BJ (cell line): ENCODE measurements around the gene PPP1R3F. TPM values are rescaled to one million over a fixed set of nuclear protein-coding genes. Genes with fewer than 3 reads are reported as not detected.

Experiments used
- CTCF ChIA-PET: fragments of 350-600 bp; formaldehyde crosslinking; extraction: SDS; loops from one replicate; lab custom pipeline; 2021; ENCODE audit warnings: antibody characterized with exemption, inconsistent platforms; lab: Yijun Ruan, JAX
- POLR2A ChIA-PET: fragments of 300-600 bp; sonication (Branson Sonifier 250); formaldehyde crosslinking; extraction: SDS; loops from one replicate; lab custom pipeline; 2021; ENCODE audit warnings: antibody characterized with exemption; lab: Charles Lee
- DNase-seq: peaks from one replicate; pipeline ENCODE4 v3.0.0-alpha.2; 2011; ENCODE audit warnings: low read depth
- H3K27me3 ChIP-seq: 2 replicates; pipeline ENCODE4 v1.6.0; 2011; ENCODE audit warnings: low read length; ENCODE audit not compliant: control insufficient read depth, insufficient read depth
- H3K36me3 ChIP-seq: 2 replicates; pipeline ENCODE4 v1.5.1; 2011; ENCODE audit warnings: low read length; ENCODE audit not compliant: control insufficient read depth, insufficient read depth
- H3K4me3 ChIP-seq: 2 replicates; pipeline ENCODE4 v1.5.1; 2011; ENCODE audit warnings: low read depth, mild to moderate bottlenecking, control low read depth, low read length
- polyA plus RNA-seq: library from polyadenylated mRNA; depleted of rRNA; stranded (reverse); fragments of >200 nt; gene quantifications from 2 replicates; pipeline ENCODE4 v1.2.3, GENCODE V29; 2011
- TF ChIP-seq, protein P1 (sequence below): IDR thresholded peaks from 2 replicates; pipeline ENCODE4 v1.5.1; 2011; ENCODE audit warnings: low read depth, mild to moderate bottlenecking, control low read depth, inconsistent platforms, low read length, moderate library complexity; ENCODE audit not compliant: insufficient read depth

PPP1R3F gene
- polyA plus RNA-seq, 1 experiment, result 3.5 TPM

GRCh38 chrX:49233176-49233575 lies 36.4 kb upstream of the PPP1R3F start, which contains the start of gene CACNA1F:
CACNA1F (minus strand) TSS chrX:49233340; CDS start chrX:49233309, 31 bp downstream.
- TF ChIP-seq, protein P1, sequence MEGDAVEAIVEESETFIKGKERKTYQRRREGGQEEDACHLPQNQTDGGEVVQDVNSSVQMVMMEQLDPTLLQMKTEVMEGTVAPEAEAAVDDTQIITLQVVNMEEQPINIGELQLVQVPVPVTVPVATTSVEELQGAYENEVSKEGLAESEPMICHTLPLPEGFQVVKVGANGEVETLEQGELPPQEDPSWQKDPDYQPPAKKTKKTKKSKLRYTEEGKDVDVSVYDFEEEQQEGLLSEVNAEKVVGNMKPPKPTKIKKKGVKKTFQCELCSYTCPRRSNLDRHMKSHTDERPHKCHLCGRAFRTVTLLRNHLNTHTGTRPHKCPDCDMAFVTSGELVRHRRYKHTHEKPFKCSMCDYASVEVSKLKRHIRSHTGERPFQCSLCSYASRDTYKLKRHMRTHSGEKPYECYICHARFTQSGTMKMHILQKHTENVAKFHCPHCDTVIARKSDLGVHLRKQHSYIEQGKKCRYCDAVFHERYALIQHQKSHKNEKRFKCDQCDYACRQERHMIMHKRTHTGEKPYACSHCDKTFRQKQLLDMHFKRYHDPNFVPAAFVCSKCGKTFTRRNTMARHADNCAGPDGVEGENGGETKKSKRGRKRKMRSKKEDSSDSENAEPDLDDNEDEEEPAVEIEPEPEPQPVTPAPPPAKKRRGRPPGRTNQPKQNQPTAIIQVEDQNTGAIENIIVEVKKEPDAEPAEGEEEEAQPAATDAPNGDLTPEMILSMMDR, result no peak
- ChIA-PET CTCF (no interaction called here), POLR2A (no interaction called here)
- Histone ChIP-seq H3K4me3 (no peak within 1 kb of the TSS), H3K36me3 (no peaks in the 10 kb centered on the region), H3K27me3 (no peaks in the 10 kb centered on the region)
- DNase-seq, result no peak

DNA sequence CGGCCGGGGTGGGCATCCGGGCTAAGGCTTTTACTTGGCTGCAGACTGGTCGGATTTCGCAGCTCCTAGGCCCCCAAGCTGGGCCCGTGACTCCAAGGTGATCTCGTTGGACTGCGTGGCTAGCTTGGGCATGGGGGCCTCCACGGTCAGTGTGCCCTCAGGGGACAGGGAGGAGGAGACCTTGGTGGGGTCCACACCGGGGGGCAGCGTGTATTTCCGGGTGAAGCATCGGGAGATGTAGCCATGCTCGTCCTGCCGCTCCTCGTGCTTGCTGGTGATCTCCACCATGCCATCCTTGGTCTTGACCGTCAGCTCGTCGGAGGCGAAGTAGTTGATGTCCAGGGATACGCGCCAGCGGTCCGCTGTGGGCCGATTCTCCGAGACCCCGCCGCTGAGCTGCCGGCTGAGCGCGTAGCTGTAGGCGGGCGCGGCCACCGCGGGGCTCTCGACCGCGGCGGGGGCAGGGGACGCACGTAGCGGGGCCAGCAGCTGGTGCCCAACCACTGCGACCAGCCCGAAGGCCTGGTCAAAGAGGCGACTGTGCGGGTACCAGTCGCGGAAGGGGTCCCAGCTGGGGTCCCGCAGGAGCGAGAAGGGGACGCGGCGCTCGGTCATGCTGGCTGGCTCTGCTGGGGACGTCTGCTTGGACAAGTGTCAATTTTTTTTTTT lies 35.6 kb upstream of the PPP1R3F start:
- ChIA-PET POLR2A (no interaction called here), CTCF (no interaction called here)
- TF ChIP-seq, protein P1, result no peak
- Histone ChIP-seq H3K4me3 (no peak overlapping the region), H3K27me3 (no peaks in the 10 kb centered on the region), H3K36me3 (no peaks in the 10 kb centered on the region)
- no peak for DNase-seq

- H3K4me3 ChIP-seq, result no peak overlapping the region
- ChIA-PET POLR2A (no interaction called here), CTCF (no interaction called here)
- 0 out of 2 replicates have a peak, but pooled peaks cover 2% of the 10 kb centered on the region for H3K36me3 ChIP-seq
- no peak for DNase-seq
- H3K27me3 ChIP-seq, result no peaks in the 10 kb centered on the region
- TF ChIP-seq, protein P1, result no peak
Observed at GRCh38 chrX:49237060-49237459, 32.5 kb upstream of the PPP1R3F start.

DNA sequence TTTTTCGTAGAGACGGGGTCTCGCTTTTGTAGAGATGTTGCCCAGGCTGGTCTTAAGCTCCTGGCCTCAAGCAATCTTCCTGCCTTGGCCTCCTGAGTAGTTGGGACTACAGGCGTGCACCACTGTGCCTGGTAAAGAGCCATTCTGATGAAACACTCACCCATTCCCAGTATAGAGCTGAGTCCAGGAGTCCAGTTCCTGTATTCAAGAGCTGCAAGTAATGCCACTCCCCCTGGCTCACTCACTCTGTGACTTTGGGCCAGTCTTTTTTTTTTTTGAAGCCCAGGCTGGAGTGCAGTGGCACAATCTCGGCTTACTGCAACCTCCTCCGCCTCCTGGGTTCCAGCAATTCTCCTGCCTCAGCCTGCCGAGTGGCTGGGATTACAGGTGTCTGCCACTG lies 30.9 kb upstream of the PPP1R3F start:
- CTCF ChIA-PET, result no interaction called here
- TF ChIP-seq, protein P1, result no peak
- Histone ChIP-seq H3K27me3 (no peaks in the 10 kb centered on the region), H3K36me3 (peaks cover 3% of the 10 kb centered on the region; the same call in 1 of the 2 replicates), H3K4me3 (no peak overlapping the region)
- POLR2A ChIA-PET, result no interaction called here
- no peak for DNase-seq

GRCh38 chrX:49242545-49243066 lies 27.0 kb upstream of the PPP1R3F start:
- peaks cover 3% of the 10 kb centered on the region; the same call in 1 of the 2 replicates for H3K36me3 ChIP-seq
- DNase-seq, result no peak
- CTCF ChIA-PET, result no interaction called here
- no peaks in the 10 kb centered on the region for H3K27me3 ChIP-seq
- TF ChIP-seq, protein P1, result no peak
- POLR2A ChIA-PET, result no interaction called here
- H3K4me3 ChIP-seq, result no peak overlapping the region
